ENCODE results near the gene UBE2V1.

Gene UBE2V1

DNA sequence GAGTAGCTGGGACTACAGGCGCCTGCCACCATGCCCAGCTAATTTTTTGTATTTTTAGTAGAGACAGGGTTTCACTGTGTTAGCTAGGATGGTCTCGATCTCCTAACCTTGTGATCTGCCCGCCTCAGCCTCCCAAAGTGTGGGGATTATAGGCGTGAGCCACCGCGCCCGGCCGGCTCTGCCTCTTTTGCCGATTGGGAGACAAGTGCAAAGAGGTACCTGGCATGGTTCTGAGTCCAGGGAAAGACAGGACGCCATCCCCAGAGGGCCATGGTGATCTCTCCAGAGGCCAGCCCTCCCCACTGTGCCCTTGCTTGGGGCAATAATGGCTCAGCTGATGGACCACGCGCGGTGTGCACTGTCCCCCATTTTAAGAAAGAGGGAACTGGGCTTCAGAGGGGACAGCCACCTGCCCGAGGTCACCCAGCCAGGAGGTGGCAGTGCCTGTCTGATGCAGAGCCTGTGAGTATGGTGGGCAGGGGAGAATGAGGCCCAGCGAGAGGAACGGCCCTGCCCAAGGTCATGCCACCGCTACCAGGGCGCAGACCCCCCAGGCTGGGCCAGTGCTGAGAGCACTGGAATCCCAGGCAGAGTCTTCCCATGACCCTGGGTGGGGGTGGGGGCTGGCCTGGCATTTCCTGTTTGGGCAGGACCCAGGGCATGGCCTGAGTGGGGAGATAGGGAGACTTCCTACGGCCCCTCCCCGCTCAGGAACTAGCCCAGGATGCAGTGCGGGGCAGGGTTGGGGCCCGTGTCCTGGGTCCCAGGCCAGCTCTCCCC, 69.2 kb downstream of the UBE2V1 start:
- no peak for DNase-seq (ENCODE audit: low spot score)

DNA sequence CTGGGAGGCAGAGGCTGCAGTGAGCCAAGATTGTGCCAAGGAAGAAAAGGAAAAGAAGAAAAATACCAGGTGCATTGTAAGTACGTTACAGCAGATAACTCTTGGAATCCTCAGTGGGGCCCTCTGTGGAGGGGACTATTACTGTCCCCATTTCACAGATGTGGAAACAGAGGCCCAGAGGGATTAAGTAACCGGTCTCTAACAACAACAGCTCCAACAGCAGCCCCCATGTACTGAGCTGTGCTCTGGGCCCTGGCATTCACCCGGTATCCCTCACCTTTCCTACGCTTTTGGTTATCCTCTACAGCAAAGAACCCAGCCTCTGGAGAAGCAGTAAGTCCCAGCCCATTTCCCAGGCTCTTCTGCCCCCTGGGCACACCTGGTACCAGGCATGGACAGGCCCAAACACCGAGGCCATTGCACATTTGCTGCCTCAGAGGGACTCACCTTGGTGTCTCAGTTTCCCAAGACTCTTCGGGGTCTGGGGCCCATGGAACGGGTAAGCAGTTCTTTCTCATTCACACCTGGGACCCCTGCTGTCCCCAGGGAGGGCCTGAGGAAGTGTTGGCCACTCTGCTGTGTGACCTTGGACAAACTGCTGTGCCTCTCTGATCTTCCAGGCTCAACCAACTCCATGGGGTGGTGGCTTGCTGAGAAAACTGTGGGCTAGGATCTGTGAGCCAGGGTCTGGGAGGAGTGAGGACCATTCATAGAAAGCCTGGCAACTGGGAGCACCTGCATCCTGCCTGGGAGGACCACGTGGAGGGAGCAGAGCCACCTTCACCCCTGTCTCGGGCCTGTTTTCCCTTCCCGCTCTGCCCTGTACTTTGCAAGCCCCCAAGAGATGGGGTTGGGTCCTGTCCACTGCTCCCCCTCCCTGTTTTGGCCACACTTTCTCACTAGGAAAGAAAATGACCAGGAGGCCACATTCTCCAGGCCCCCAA, 70.3 kb downstream of the UBE2V1 start:
- no peak for DNase-seq (ENCODE audit: low spot score)

DNA sequence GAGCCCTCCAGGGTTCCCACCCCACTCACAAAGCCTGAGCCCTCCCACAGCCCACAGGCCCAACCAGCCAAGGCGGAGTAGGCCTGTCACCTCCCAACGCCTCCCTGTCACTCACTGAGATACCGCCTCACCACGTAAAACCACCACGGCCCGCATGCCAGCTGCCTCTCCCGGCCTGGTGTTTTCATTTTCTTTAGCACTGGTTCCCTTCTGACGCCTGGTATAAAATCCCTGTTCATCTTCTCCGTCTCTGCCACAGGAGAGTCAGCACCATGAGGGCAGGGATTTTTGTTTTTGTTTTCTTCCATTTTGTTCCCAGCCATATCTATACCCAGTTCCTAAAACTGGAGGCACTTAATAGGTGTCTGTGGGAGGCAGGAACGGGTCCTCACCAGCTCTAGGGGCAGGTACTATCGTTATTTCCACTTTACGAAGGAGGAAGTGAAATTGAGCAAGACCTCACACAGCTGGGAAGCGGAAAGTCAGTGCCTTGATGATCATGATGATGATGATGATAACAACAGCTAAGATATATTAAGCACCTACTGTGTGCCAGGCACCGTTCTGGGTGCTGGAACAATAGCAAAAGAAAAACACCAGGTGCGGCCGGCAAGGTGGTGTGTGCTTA, 71.6 kb downstream of the UBE2V1 start:
- no peak for DNase-seq (ENCODE audit: low spot score)

DNA sequence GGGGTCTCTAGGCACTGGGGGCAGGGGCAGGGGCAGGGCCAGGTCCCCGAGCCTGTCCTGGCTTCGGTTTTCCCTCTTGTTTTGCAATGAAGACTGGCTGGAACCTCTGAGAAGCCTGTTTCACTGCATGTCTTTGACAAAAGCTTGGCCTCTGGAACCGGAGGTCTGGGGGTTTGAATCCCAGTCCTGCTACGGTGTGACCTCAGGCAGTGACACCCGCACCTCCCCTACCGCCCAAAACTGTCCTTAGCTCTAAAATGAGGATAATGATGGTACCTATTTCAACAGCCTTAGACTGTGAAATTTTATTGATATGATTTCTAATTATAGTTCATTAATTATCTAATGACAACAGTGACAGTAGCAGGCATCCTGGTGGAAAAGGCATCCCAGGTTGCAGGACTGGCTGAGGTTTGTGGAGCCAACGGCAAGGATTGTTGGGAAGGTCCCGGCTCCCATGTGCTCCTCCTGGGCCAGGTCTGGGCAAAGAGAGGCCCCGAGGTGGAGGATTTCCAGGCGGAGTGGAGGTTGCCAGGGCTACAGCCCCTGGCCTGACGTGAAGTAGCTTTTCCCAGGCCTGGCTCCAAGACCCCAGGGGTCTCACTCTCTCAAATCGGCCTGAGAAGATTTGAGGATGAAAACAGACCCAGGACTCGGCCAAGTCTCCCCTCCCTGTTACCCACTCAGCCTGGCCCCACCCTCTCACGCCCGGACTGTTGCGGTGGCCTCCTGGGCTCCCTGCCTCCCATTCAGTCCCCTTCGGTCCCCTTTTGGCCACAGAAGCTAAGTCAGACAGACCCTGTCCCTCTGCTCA, 72.3 kb downstream of the UBE2V1 start:
- no peak for DNase-seq (ENCODE audit: low spot score)

DNA sequence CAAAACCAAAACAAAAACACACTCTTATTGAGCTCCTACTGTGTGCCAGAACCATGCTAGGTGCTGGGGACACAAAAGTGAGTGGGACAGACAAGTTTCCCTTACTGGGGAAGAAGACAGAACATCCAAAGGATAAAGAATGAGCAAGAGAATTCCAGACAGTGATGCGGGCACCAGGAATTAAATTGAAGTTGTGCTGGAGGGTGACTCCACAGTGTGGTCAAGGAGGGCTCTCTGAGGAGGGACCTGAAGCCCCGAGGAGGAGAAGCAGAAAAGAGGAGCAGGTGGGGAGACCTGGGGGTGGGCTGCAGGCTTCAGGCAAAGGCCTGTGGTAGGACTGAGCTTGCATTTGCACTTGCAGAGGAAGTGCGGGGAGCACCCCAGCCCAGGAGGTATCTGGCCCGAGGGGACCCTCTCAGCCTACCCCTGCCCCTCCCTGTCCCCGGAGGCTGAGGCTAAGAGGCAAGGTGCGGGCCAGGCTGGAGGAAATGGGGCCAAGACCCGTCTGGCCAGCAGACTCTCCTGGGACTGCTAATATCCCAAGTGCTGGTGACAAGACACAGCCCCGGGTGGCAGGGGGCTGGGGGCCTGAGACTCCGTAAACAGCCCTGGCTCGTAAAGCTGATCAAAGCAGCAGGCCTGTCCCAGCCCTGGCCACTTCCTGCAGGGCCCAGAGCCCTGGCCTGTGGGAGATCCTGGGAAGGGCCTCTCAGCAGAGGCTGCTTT, 73.1 kb downstream of the UBE2V1 start:
- DNase-seq (ENCODE audit: low spot score) = no peak

DNA sequence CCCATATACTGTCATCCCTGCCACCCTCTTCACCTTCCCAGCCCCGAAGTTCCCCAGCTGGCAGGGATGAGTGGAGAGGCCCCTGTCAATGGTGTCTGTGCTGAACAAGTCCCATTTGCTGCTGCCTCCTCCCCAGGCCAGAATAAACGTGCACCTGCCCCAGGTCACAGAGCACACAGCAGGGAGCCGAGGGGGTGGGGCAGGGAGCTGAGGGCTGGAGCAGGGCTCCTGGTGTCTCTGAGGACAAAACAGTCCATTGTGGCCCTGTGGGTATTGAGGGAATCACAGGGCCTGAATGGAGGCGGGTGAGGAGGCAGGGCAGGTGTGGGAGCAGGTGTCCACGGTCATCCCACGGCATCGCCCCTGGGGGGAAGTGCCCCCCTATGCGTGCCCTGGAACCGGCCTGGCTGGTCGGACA, 74.4 kb downstream of the UBE2V1 start:
- no peak for DNase-seq (ENCODE audit: low spot score)

DNA sequence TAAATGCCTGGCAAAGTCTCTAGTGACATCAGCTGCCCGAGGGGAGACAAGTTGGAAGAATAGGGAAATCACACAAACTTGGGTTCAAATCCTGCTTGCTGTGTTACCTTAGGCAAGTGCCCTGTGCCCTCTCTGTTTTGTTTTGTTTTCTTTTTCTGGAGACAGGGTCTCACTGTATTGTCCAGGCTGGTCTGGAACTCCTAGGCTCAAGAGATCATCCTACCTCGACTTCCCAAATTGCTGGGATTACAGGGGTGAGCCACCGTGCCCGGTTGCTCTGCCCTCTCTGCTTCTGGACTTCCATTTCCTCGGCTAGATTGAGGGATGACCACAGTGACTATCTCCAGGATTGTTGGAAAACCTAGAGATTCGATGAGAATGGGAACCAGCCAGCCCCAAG, 74.8 kb downstream of the UBE2V1 start:
- DNase-seq (ENCODE audit: low spot score) = no peak

DNA sequence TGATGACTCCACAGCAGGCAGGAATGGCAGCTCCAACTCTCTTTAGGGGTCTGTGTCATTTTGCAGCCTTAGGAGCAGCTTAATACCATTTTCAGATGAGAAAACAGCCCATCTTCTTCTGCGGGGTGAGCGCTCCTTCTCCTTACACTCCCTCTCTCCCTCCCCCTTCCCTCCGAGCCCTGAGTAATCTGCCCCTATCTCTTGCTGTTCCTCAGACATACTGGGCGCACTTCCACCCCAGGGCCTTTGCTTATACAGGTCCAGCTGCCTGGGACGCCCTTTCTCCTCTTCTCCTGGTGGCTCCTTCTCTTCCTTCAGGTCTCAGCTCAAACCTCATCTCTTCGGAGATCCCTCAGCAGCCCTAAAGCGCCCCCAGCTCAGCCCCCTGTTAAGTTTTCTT, 75.4 kb downstream of the UBE2V1 start:
- DNase-seq (ENCODE audit: low spot score) = no peak

DNA sequence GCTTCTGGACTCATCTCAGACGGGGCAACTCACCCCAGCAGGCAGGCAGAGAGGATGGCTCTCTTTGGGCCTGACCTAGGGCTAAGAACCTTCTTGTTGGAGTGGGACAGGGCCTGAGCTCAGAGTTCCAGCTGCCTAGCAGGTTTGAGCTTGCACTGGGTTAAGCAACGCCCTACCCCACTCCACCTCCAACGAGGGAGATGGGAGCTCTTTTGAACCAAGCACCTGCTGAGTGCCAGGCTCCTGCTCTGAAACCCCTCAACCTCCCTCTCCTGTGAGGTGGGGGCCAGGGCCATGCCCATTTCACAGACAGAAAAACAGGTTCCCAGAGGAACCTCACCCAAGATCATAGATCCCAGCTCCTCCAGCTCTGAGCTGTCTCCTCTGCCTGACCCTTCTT, 75.8 kb downstream of the UBE2V1 start:
- no peak for DNase-seq (ENCODE audit: low spot score)

DNA sequence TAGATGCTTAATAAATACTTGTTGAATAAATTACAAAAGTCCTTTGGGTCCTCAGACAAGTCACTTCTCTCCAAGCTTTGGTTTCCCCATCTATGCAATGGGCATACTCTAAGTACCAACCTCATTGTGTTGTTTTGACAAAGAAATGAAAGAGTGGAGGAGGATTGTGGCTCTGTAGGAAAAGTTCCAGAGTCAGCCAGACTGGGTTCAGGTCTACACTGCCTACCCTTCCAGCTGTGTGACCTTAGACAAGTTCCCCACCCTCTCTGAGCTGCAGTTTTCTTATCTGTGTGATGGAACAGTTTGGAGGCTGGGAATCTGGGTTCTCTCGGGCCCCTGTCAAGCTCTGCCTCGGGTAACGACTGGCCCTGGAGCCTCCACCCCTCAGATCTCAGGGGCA, 76.2 kb downstream of the UBE2V1 start:
- DNase-seq (ENCODE audit: low spot score) = no peak

DNA sequence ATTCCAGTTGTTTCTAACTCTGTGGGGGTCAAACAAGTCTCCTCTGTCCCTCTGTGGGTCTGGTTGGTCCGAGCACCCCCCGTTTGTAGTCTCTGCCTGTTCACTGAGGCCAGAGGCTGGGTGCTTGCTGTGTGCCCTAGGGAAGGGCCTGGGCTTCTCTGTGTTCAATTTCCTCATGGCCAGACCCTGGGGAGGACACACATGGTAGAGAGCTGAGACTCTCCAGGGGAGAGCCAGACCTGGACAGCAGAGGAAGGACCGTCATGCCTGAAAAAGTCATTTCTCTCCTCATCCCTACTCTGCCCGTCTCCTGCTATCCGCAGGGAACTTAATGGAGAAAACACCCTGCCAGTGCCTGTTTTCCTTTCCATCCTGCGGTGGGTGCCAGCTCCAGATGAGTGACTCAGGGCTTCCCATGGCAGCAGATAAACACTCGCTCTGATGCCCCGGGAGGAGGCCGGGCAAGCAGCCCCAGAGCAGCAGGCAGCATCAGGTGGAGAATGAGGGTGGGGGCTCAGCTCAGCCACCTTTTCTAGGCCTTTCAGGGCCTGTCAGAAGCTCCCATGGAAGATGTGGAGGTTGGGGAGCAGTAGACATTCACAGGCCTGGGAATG, 78.3 kb downstream of the UBE2V1 start:
- no peak for DNase-seq (ENCODE audit: low spot score)

DNA sequence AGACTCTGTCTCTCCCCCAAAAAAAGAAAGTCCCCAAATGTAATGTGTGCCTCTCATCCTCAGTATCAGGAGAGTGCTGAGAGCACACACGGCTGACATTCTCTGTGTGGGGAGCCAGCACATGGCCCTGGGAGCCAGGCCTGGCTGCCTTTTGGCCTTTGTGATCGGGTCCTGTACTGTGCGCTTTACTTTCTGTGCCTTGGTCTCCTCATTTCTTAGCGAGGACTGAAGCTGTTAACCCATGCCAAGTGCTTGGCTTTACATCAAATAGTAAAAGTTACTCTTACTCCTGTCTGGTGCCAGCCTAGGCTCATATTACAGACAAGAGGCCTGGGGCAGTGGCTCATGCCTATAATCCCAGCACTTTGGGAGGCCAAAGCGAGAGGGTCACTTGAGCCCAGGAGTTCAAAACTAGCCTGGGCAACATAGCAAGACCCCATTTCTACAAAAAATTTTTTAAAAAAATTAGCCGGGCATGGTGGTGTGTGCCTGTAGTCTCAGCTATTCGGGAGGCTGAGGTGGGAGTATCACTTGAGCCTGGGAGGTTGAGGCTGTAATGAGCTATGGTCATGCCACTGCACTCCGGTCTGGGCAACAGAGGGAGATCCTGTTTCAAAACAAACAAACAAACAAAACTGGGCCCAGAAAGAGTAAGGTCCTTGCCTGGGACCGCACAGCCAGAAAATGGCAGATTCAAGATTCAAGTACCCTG, 79.8 kb downstream of the UBE2V1 start:
- no peak for DNase-seq (ENCODE audit: low spot score)

Data from cerebellar cortex (tissue), 1 donor.